HG03196 (cell line): ENCODE measurements around the gene CRISPLD2.

ENCODE experiments used
- ATAC-seq: cut with Tn5 transposase; IDR thresholded peaks from one replicate; pipeline ENCODE4 v1.9.1; 2021; ENCODE audit not compliant: unreplicated experiment

CRISPLD2 gene

GRCh38 chr16:84819644-84820304 is at the start of gene CRISPLD2:
Gene CRISPLD2, plus strand, starts transcription at chr16:84819985. Its CDS starts 18,511 bp downstream, at chr16:84838496.
- ATAC-seq, result no peak

DNA sequence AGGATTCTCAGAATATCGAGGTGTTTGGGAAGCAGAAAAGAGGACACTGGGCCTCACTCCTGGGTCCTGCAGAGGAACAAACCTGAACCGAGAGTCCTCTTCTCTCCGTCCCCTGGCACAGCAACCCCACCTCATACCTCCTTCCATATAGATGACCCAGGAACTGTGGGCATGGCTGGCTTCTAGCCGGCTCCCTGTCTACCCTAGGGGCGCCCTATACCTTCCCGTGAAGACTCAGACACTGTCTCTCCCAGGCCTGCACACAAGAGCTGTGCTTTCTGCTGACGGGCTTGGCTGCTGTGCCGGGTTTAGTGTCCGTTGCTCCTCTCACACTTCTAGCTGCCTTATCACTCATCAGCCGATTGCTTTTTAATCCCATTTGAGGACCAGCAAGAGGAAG is 46.5 kb upstream of the CRISPLD2 start:
- ATAC-seq, result no peak

DNA sequence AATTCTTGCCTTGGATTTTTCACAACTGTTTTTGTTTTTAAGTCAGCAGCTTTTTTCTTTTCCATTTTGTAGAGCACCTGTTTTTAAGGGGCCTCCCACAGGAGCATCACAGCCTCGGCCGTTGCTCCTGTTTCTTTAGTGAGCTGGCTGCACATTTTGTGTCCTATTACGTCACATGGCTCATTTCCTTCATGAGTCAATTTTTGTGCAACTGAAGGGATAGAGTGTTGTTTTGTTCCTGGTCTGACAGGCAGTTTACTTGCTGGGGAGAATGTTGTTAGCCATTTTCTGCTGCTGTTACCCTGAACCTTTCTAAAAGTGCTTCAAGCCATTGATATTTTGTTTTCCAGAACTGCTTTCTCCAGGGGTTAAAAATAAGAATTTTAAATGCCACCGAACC is 45.0 kb upstream of the CRISPLD2 start:
- no peak for ATAC-seq

GRCh38 chr16:84775262-84775810 is 44.4 kb upstream of the CRISPLD2 start:
- ATAC-seq, result no peak

DNA sequence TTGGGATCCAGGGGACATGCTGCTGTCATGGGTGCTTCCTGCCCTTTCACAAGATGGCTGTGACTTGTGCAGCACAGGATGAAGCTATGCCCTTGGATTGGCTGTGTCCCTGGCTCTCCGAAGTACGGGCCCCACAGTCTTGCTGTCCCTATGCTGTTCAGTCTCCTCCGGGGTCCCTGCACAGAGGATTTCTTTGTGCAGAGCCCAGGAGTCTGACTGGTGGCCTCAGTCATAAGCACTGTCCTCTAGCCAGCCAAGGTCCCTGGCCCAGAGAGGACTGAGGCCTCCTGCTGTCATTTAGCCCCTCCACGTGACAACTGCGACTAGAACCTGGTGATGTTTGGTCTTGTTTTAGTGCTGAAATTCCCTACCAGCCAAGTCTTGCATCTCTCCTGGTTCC is 42.4 kb upstream of the CRISPLD2 start:
- ATAC-seq, result no peak

GRCh38 chr16:84778720-84779119 is 41.1 kb upstream of the CRISPLD2 start:
- ATAC-seq, result no peak

- no peak for ATAC-seq
Measured at GRCh38 chr16:84780063-84780462, 39.7 kb upstream of the CRISPLD2 start.

DNA sequence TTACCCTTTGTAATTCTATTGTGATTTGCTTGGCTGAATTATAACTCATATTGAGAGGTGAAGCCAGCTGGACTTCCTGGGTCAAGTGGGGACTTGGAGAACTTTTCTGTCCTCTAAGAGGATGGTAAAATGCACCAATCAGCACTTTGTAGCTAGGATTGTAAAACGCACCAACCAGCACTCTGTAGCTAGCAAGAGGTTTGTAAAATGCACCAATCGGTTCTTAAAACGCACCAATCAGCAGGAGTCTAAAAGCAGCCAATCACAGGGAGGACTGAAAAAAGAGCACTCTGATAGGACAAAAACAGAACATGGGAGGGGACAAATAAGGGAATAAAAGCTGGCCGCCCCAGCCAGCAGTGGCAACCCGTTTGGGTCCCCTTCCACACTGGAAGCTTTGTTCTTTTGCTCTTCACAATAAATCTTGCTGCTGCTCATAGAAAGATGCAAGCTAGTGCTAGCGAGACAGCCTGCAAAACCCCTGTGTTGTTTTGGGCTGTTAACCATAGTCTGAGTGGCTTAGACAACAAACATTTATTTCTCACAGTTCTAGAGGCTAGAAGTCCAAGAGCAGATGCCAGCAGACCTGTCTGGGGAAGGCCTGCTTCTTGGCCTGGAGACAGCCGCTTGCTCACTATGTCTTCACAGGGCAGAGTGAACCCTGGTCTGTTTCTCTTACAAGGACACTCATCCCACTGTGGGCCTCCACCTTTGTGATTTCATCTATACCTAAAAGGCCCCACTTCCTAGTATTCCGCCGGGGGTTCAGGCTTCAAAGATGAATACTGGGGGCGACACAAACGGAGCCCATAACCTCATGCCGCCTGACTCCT is 39.0 kb upstream of the CRISPLD2 start:
- no peak for ATAC-seq

GRCh38 chr16:84782846-84783245 is 36.9 kb upstream of the CRISPLD2 start:
- ATAC-seq, result no peak

- ATAC-seq, result no peak
Measured at GRCh38 chr16:84785843-84786581, 33.8 kb upstream of the CRISPLD2 start.

DNA sequence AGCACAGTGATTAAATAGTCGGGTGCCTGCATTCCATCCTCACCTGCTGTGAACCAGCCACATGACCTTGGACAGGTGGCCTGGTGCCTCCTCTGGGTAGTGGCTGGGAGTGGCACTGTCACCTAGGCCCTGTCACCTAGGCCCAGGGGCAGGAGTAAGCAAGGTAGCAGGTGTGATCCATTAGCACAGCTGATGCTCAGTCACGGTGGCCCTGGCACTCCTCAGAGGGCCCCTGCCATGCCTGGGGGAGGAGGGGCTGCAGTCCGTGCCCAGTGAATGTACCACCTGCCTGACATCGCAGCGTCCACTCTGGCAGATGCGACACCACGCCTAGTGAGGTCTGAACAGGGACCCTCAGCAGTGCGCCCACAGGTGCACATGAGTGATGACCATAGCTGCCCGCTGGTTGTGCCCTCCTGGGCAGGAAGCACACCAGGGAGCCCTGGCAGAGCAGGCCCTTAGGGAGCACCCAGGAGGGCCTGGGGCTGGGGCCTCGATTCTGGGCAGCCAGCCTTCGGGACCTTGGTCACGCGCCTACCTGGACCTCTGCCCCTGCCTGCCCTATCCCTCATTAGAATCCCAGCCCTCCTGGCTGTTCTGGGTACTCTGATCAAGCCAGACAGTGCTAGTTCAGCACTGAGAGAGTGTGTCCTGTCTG is 33.1 kb upstream of the CRISPLD2 start:
- ATAC-seq, result no peak

GRCh38 chr16:84787263-84787622 is 32.5 kb upstream of the CRISPLD2 start:
- no peak for ATAC-seq

DNA sequence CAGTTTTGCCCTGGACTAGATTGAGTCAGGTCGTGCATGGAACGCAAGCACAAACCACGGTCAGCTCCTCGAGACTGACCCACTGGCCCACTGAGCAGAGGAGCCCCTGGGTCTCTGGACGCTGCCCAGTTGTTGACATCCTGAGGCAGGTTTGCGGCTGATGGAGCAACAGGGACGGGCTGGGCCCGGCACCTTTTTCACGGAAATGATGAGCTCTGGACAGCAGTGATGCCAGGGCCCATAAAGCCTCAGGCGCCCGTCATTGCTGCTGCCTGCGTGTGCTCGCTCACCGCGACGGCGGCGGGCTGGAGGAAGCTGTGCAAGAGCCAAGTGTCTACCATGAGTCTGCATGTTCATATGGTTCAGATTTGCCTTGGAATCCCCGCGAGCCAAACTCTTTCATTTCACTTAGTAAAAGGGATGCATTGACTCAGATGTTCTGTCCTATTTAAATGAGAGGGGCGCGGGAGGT is 30.8 kb upstream of the CRISPLD2 start:
- no peak for ATAC-seq

- ATAC-seq, result no peak
Measured at GRCh38 chr16:84789431-84789830, 30.4 kb upstream of the CRISPLD2 start.

GRCh38 chr16:84790301-84790700 is 29.5 kb upstream of the CRISPLD2 start:
- ATAC-seq, result no peak

DNA sequence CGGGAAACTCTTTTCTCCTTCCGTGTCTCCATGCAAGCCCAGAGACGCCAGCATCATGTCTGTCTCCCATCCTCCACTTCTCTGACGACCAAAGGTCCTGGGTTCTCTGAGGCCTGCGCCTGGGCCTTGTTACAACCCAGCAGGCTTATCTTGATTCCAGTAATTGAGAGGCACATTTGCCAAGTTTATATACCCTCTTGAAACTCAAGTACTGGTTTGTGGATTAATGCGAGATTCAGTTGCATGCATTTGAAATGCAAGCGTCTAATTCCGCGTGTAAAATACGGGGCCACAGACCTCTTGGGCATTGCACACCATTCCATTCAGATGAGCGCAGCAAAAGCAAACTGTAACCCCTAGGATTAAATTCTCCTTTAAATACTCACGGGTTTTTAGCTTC is 28.7 kb upstream of the CRISPLD2 start:
- ATAC-seq, result no peak

- ATAC-seq, result no peak
Measured at GRCh38 chr16:84791501-84791900, 28.3 kb upstream of the CRISPLD2 start.

GRCh38 chr16:84794186-84794585 is 25.6 kb upstream of the CRISPLD2 start:
- ATAC-seq, result no peak

GRCh38 chr16:84794626-84795025 is 25.2 kb upstream of the CRISPLD2 start:
- ATAC-seq, result no peak

DNA sequence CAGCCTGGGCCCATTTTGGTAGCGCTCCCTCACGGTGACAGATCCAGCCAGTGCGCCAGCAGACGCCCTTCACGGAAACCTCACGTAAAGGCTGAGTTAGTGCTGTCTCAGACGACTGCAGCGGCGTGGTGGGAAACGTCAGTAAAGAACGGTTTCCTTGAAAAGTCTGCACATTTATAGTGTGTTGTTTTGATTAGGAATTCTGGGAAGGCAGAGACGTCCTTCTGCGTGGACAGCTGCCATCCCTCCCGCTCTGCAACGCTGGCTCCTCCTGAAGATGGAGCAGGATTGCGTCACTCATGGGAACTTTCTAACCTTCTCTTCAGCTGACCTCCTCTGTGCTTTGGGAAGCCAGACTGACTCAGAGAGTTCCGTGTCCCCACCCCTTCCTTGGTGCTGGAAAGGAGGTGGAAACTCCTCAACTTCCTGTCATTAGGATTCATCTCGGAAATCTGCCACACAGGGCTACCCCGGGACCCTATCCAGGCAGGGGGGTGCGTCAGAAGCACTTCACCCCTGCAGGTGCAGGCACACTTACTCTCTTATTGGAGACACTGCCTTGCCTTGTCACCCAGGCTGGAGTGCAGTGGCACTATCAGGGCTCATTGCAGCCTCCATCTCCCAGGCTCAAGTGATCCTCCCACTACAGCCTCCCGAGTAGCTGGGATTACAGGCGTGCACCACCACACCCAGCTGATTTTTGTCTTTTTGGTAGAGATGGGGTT is 24.3 kb upstream of the CRISPLD2 start:
- ATAC-seq, result no peak
